ENCODE measurements around the gene KCNQ1.

- TF ChIP-seq ZFP3 (CRISPR knock-in tag; IDR thresholded peaks at IDR 0.05), result no peak
- TF ChIP-seq, protein P1, sequence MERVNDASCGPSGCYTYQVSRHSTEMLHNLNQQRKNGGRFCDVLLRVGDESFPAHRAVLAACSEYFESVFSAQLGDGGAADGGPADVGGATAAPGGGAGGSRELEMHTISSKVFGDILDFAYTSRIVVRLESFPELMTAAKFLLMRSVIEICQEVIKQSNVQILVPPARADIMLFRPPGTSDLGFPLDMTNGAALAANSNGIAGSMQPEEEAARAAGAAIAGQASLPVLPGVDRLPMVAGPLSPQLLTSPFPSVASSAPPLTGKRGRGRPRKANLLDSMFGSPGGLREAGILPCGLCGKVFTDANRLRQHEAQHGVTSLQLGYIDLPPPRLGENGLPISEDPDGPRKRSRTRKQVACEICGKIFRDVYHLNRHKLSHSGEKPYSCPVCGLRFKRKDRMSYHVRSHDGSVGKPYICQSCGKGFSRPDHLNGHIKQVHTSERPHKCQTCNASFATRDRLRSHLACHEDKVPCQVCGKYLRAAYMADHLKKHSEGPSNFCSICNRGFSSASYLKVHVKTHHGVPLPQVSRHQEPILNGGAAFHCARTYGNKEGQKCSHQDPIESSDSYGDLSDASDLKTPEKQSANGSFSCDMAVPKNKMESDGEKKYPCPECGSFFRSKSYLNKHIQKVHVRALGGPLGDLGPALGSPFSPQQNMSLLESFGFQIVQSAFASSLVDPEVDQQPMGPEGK (CRISPR knock-in tag; IDR thresholded peaks at IDR 0.05; ENCODE audit: borderline replicate concordance), result no peak
Measured at GRCh38 chr11:2719831-2720590, 275.2 kb downstream of the KCNQ1 start.

Measured in SK-N-SH treated with all-trans-retinoic acid at 6 μM for 48 hours (cell line).